Gastrocnemius medialis (tissue), 4 donors: ENCODE data around the gene HHLA2.

Experiments
- CTCF ChIP-seq, 5 experiments: fragments of 450-650 bp in 3 of 5; fragments of 200-600 bp in 2 of 5; sonication (generic) in 2 of 5; IDR thresholded peaks in 4 of 5; conservative IDR thresholded peaks in 1 of 5; 1 replicate in 4 of 5; 2 replicates in 1 of 5; pipeline ENCODE4 v1.5.1; 2016 to 2019; ENCODE audit warnings: antibody characterized with exemption in 5 of 5, mild to moderate bottlenecking in 3 of 5, moderate library complexity in 3 of 5
- POLR2A ChIP-seq, 2 donors: fragments of 450-650 bp; IDR thresholded peaks; one replicate each; pipeline ENCODE4 v1.6.1; 2017; ENCODE audit warnings: antibody characterized with exemption in 2 of 2, mild to moderate bottlenecking in 2 of 2, moderate library complexity in 2 of 2

- TF ChIP-seq CTCF (IDR thresholded peaks at IDR 0.05 in 4 of 5, conservative IDR thresholded peaks at IDR 0.05 in 1 of 5) (no peak), POLR2A (IDR thresholded peaks at IDR 0.05) (no peak)
Measured at GRCh38 chr3:108394016-108394415, 97.7 kb downstream of the HHLA2 start.
